IMR-90 (cell line): Measurements from ENCODE around the gene FAM78A.

Experiments used
- CHD1 ChIP-seq: IDR thresholded peaks from 2 replicates; pipeline ENCODE4 v1.6.1; 2012; ENCODE audit warnings: low read depth, low read length, improper control_type of control experiment
- MAZ ChIP-seq: IDR thresholded peaks from 2 replicates; pipeline ENCODE4 v1.6.1; 2012; ENCODE audit warnings: low read depth, mild to moderate bottlenecking, low read length, improper control_type of control experiment, moderate library complexity, borderline replicate concordance
- MXI1 ChIP-seq: IDR thresholded peaks from 2 replicates; pipeline ENCODE4 v1.6.1; 2012; ENCODE audit warnings: low read depth, mild to moderate bottlenecking, low read length, moderate library complexity, borderline replicate concordance
- POLR2A ChIP-seq: IDR thresholded peaks from 2 replicates; pipeline ENCODE4 v1.6.1; 2012; ENCODE audit warnings: mild to moderate bottlenecking, low read depth, low read length
- RCOR1 ChIP-seq: IDR thresholded peaks from 2 replicates; pipeline ENCODE4 v1.6.1; 2012; ENCODE audit warnings: mild to moderate bottlenecking, low read length, improper control_type of control experiment; ENCODE audit not compliant: insufficient replicate concordance
- RFX5 ChIP-seq: IDR thresholded peaks from 2 replicates; pipeline ENCODE4 v1.8.0; 2012; ENCODE audit warnings: low read depth, mild to moderate bottlenecking, low read length, moderate library complexity
- SMC3 ChIP-seq: fragments of 150-350 bp; IDR thresholded peaks from 2 replicates; pipeline ENCODE4 v1.6.1; 2016; ENCODE audit warnings: low read depth, mild to moderate bottlenecking, antibody characterized with exemption, low read length, moderate library complexity
- TF ChIP-seq, protein P1 (sequence below): conservative IDR thresholded peaks from 2 replicates; pipeline ENCODE4 v1.5.1; 2012; ENCODE audit warnings: mild to moderate bottlenecking, low read depth, low read length, improper control_type of control experiment

GRCh38 chr9:131299961-131300347 is 23.6 kb upstream of the FAM78A start:
- TF ChIP-seq POLR2A (no peak), SMC3 (no peak), CHD1 (no peak), RCOR1 (no peak), MXI1 (no peak), MAZ (no peak), RFX5 (no peak)
- TF ChIP-seq, protein P1, sequence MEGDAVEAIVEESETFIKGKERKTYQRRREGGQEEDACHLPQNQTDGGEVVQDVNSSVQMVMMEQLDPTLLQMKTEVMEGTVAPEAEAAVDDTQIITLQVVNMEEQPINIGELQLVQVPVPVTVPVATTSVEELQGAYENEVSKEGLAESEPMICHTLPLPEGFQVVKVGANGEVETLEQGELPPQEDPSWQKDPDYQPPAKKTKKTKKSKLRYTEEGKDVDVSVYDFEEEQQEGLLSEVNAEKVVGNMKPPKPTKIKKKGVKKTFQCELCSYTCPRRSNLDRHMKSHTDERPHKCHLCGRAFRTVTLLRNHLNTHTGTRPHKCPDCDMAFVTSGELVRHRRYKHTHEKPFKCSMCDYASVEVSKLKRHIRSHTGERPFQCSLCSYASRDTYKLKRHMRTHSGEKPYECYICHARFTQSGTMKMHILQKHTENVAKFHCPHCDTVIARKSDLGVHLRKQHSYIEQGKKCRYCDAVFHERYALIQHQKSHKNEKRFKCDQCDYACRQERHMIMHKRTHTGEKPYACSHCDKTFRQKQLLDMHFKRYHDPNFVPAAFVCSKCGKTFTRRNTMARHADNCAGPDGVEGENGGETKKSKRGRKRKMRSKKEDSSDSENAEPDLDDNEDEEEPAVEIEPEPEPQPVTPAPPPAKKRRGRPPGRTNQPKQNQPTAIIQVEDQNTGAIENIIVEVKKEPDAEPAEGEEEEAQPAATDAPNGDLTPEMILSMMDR = no peak
